ENCODE results near the gene MRPL44. TPM values are rescaled to one million over a fixed set of nuclear protein-coding genes. Genes with fewer than 3 reads are reported as not detected.

MRPL44 gene
- total RNA-seq, 1 donor from 2014 or later = 70.8 TPM

GRCh38 chr2:223956300-223956699 is 963 bp upstream of the MRPL44 start:
- H3K4me3 Mint-ChIP-seq = peak overlapping the region; percentile 95
- H3K9me3 Mint-ChIP-seq = no peaks in the 10 kb centered on the region
- H3K36me3 ChIP-seq = no peaks in the 10 kb centered on the region
- no peaks in the 10 kb centered on the region for H3K9me3 ChIP-seq (ENCODE audit: low read depth)
- peaks cover 56% of the 10 kb centered on the region for H3K4me1 Mint-ChIP-seq
- H3K27me3 ChIP-seq = no peaks in the 10 kb centered on the region
- H3K9ac ChIP-seq = no peak overlapping the region
- H4K20me1 ChIP-seq (ENCODE audit: low read depth) = peaks cover 34% of the 10 kb centered on the region
- peaks cover 6% of the 10 kb centered on the region for H3K27me3 Mint-ChIP-seq (ENCODE audit: insufficient read depth, low read depth)
- no peak overlapping the region for H3K27ac ChIP-seq
- H3K4me2 ChIP-seq = peak overlapping the region; percentile 59
- no peak overlapping the region for H2AFZ ChIP-seq (replicated peaks)
- DNase-seq (ENCODE audit: low spot score) = no peak
- H3K79me2 ChIP-seq (ENCODE audit: low read depth) = peaks cover 40% of the 10 kb centered on the region
- peaks cover 10% of the 10 kb centered on the region for H3K36me3 Mint-ChIP-seq
- no peak overlapping the region for H3K4me3 ChIP-seq
- peak overlapping the region; percentile 2 for H3K27ac Mint-ChIP-seq
- TF ChIP-seq EZH2 (IDR thresholded peaks at IDR 0.05) (no peak), CTCF (IDR thresholded peaks at IDR 0.05) (no peak), EZH2phosphoT487 (IDR thresholded peaks at IDR 0.05) (no peak)
- H3K4me1 ChIP-seq = peaks cover 75% of the 10 kb centered on the region
- H3F3A ChIP-seq (ENCODE audit: low read depth) = peaks cover 46% of the 10 kb centered on the region

GRCh38 chr2:223959688-223960087 is 2.4 kb downstream of the MRPL44 start:
- Histone ChIP-seq H3K4me3 (peak overlapping the region; percentile 32), H3F3A (ENCODE audit: low read depth) (peaks cover 16% of the 10 kb centered on the region), H3K36me3 (peaks cover 10% of the 10 kb centered on the region), H2AFZ (replicated peaks) (no peak overlapping the region), H3K9ac (no peak overlapping the region), H3K4me2 (peak overlapping the region; percentile 89), H4K20me1 (ENCODE audit: low read depth) (peaks cover 55% of the 10 kb centered on the region), H3K27me3 (no peaks in the 10 kb centered on the region), H3K79me2 (ENCODE audit: low read depth) (peaks cover 74% of the 10 kb centered on the region), H3K4me1 (peaks cover 46% of the 10 kb centered on the region), H3K9me3 (ENCODE audit: low read depth) (no peaks in the 10 kb centered on the region), H3K27ac (no peak overlapping the region)
- Mint-ChIP-seq H3K27me3 (ENCODE audit: insufficient read depth, low read depth) (peaks cover 6% of the 10 kb centered on the region), H3K4me3 (no peak overlapping the region), H3K4me1 (peaks cover 42% of the 10 kb centered on the region), H3K9me3 (no peaks in the 10 kb centered on the region), H3K27ac (no peak overlapping the region), H3K36me3 (peaks cover 18% of the 10 kb centered on the region)
- TF ChIP-seq CTCF (IDR thresholded peaks at IDR 0.05) = no peak
- TF ChIP-seq EZH2phosphoT487 (IDR thresholded peaks at IDR 0.05) = no peak
- no peak for TF ChIP-seq EZH2 (IDR thresholded peaks at IDR 0.05)
- DNase-seq (ENCODE audit: low spot score) = no peak

GRCh38 chr2:223967981-223968380 is 10.7 kb downstream of the MRPL44 start:
- H3K36me3 Mint-ChIP-seq = peaks cover 2% of the 10 kb centered on the region
- Histone ChIP-seq H3K79me2 (ENCODE audit: low read depth) (peaks cover 23% of the 10 kb centered on the region), H4K20me1 (ENCODE audit: low read depth) (peaks cover 5% of the 10 kb centered on the region), H3F3A (ENCODE audit: low read depth) (peaks cover 26% of the 10 kb centered on the region), H2AFZ (replicated peaks) (no peak overlapping the region), H3K4me3 (no peak overlapping the region), H3K27ac (no peak overlapping the region), H3K9me3 (ENCODE audit: low read depth) (no peaks in the 10 kb centered on the region), H3K36me3 (peaks cover 23% of the 10 kb centered on the region), H3K4me2 (no peak overlapping the region), H3K4me1 (no peaks in the 10 kb centered on the region), H3K9ac (no peak overlapping the region), H3K27me3 (no peaks in the 10 kb centered on the region)
- H3K4me3 Mint-ChIP-seq = no peak overlapping the region
- no peaks in the 10 kb centered on the region for H3K4me1 Mint-ChIP-seq
- no peak overlapping the region for H3K27ac Mint-ChIP-seq
- no peaks in the 10 kb centered on the region for H3K27me3 Mint-ChIP-seq (ENCODE audit: insufficient read depth, low read depth)
- no peaks in the 10 kb centered on the region for H3K9me3 Mint-ChIP-seq
- DNase-seq (ENCODE audit: low spot score) = no peak
- TF ChIP-seq CTCF (IDR thresholded peaks at IDR 0.05) (no peak), EZH2phosphoT487 (IDR thresholded peaks at IDR 0.05) (no peak), EZH2 (IDR thresholded peaks at IDR 0.05) (no peak)
